IMR-90 (cell line): ENCODE data around the gene NKTR. TPM values are rescaled to one million over a fixed set of nuclear protein-coding genes. Genes with fewer than 3 reads are reported as not detected.

Source experiments
- ATAC-seq: fragments of 200-7000 bp; cut with Tn5 transposase; 2 replicates; pipeline ENCODE4 v1.9.1; 2020; ENCODE audit warnings: low read depth, mild to moderate bottlenecking, moderate library complexity
- BruUV-seq: library from RNA; stranded (reverse); fragments of 400-500 nt; replicated peaks from 2 replicates; lab custom pipeline; 2021; lab: Mats Ljungman, UMichigan
- CTCF ChIA-PET: fragments of 300-600 bp; formaldehyde crosslinking; extraction: SDS; loops from one replicate; lab custom pipeline; 2021; ENCODE audit warnings: antibody characterized with exemption; lab: Yijun Ruan, JAX
- POLR2A ChIA-PET: fragments of 300-600 bp; sonication (Branson Sonifier 250); formaldehyde crosslinking; loops from one replicate; lab custom pipeline; 2022; ENCODE audit warnings: antibody characterized with exemption; ENCODE audit not compliant: unreplicated experiment; lab: Charles Lee
- DNase-seq: peaks from one replicate; pipeline ENCODE4 v3.0.0; 2013
- H2AFZ ChIP-seq: replicated peaks from 2 replicates; pipeline ENCODE3; 2013; ENCODE audit warnings: low read length, mild to moderate bottlenecking; ENCODE audit not compliant: poor library complexity
- H2AK5ac ChIP-seq: 2 replicates; pipeline ENCODE4 v1.6.1; 2013; ENCODE audit warnings: low read depth, low read length, inconsistent platforms
- H2AK9ac ChIP-seq: replicated peaks from 2 replicates; pipeline ENCODE3; 2013; ENCODE audit warnings: mild to moderate bottlenecking, low read depth, low read length, moderate library complexity; ENCODE audit not compliant: poor library complexity
- H2BK120ac ChIP-seq: 2 replicates; pipeline ENCODE4 v1.6.1; 2013; ENCODE audit warnings: low read depth, low read length, inconsistent platforms
- H2BK15ac ChIP-seq: 3 replicates; pipeline ENCODE4 v1.6.1; 2013; ENCODE audit warnings: low read depth, low read length, inconsistent platforms
- H2BK20ac ChIP-seq: 2 replicates; pipeline ENCODE4 v1.6.1; 2013; ENCODE audit warnings: low read depth, mild to moderate bottlenecking, inconsistent platforms, low read length, moderate library complexity
- H2BK5ac ChIP-seq: 2 replicates; pipeline ENCODE4 v1.6.1; 2013; ENCODE audit warnings: mild to moderate bottlenecking, low read depth, low read length, inconsistent platforms; ENCODE audit not compliant: poor library complexity, severe bottlenecking
- H3K14ac ChIP-seq: replicated peaks from 2 replicates; pipeline ENCODE4 v1.6.1; 2013; ENCODE audit warnings: low read depth, low read length, inconsistent platforms
- H3K18ac ChIP-seq: 2 replicates; pipeline ENCODE4 v1.6.1; 2013; ENCODE audit warnings: low read depth, low read length, control low read depth
- H3K23ac ChIP-seq: 2 replicates; pipeline ENCODE4 v1.6.1; 2013; ENCODE audit warnings: low read depth, low read length, inconsistent platforms
- H3K27ac ChIP-seq: 2 replicates; pipeline ENCODE4 v1.5.1; 2013; ENCODE audit warnings: mild to moderate bottlenecking, control low read depth, low read length; ENCODE audit not compliant: insufficient read depth
- H3K27me3 ChIP-seq: 2 replicates; pipeline ENCODE4 v1.6.1; 2013; ENCODE audit warnings: low read length; ENCODE audit not compliant: control insufficient read depth, insufficient read depth
- H3K36me3 ChIP-seq: 2 replicates; pipeline ENCODE4 v1.6.1; 2013; ENCODE audit warnings: low read length, mixed read lengths; ENCODE audit not compliant: control insufficient read depth, insufficient read depth
- H3K4ac ChIP-seq: 2 replicates; pipeline ENCODE4 v1.6.1; 2013; ENCODE audit warnings: low read depth, low read length, inconsistent platforms
- H3K4me1 ChIP-seq: 2 replicates; pipeline ENCODE4 v1.6.1; 2013; ENCODE audit warnings: low read length, mixed read lengths; ENCODE audit not compliant: control insufficient read depth, insufficient read depth
- H3K4me2 ChIP-seq: 2 replicates; pipeline ENCODE4 v1.6.1; 2013; ENCODE audit warnings: low read depth, mild to moderate bottlenecking, control low read depth, low read length, moderate library complexity
- H3K4me3 ChIP-seq: 2 replicates; pipeline ENCODE4 v1.5.1; 2013; ENCODE audit warnings: low read depth, mild to moderate bottlenecking, control low read depth, low read length, moderate library complexity; ENCODE audit not compliant: insufficient read depth
- H3K56ac ChIP-seq: 2 replicates; pipeline ENCODE4 v1.6.1; 2013; ENCODE audit warnings: low read length, inconsistent platforms; ENCODE audit not compliant: insufficient read depth; ENCODE audit errors: extremely low read depth
- H3K79me1 ChIP-seq, 2 experiments: 2 replicates each; pipeline ENCODE4 v1.6.1; 2013; ENCODE audit warnings: low read length in 2 of 2, inconsistent platforms in 1 of 2, low read depth in 1 of 2
- H3K9ac ChIP-seq: 2 replicates; pipeline ENCODE4 v1.6.1; 2013; ENCODE audit warnings: low read depth, low read length, control low read depth
- H3K9me1 ChIP-seq: 2 replicates; pipeline ENCODE4 v1.6.1; 2013; ENCODE audit warnings: low read length, inconsistent platforms; ENCODE audit not compliant: insufficient read depth
- H3K9me3 ChIP-seq: 2 replicates; pipeline ENCODE4 v1.6.1; 2013; ENCODE audit warnings: low read length; ENCODE audit not compliant: control insufficient read depth, insufficient read depth
- H4K20me1 ChIP-seq: 2 replicates; pipeline ENCODE4 v1.6.1; 2013; ENCODE audit warnings: low read length, inconsistent platforms; ENCODE audit not compliant: insufficient read depth
- H4K5ac ChIP-seq: 2 replicates; pipeline ENCODE4 v1.6.1; 2013; ENCODE audit warnings: mild to moderate bottlenecking, low read depth, low read length, control low read depth
- H4K8ac ChIP-seq, 2 experiments: 2 replicates each; pipeline ENCODE4 v1.6.1; 2013; ENCODE audit warnings: low read depth in 2 of 2, low read length in 2 of 2, control low read depth in 1 of 2, inconsistent platforms in 1 of 2
- H4K91ac ChIP-seq: 2 replicates; pipeline ENCODE4 v1.6.1; 2013; ENCODE audit warnings: low read depth, low read length, inconsistent platforms; ENCODE audit not compliant: insufficient read depth
- MXI1 ChIP-seq: IDR thresholded peaks from 2 replicates; pipeline ENCODE4 v1.6.1; 2012; ENCODE audit warnings: low read depth, mild to moderate bottlenecking, low read length, moderate library complexity, borderline replicate concordance
- WGBS, 2 experiments: methylation state at CpG; one replicate each; pipeline versions ENCODE4 v1.1.5 to v1.1.7; 2013; ENCODE audit warnings: missing lambda C conversion rate in 2 of 2; ENCODE audit not compliant: insufficient read length in 1 of 2; ENCODE audit errors: extremely low coverage in 2 of 2; 5-methylcytosine and 5-hydroxymethylcytosine counted together
- dilution Hi-C: fragments of 300-500 bp; cut with HindIII; formaldehyde crosslinking; loops from one replicate; pipeline ENCODE4 v1.14.3; 2018; ENCODE audit warnings: low sequenced_read_pairs; ENCODE audit not compliant: unreplicated experiment
- in situ Hi-C: fragments of 300-500 bp; cut with MboI; formaldehyde crosslinking; loops from 3 replicates; pipeline ENCODE4 v1.14.3; 2019; ENCODE audit warnings: low sequenced_read_pairs, inconsistent platforms, mixed read lengths
- intact Hi-C: fragments of 100-400 bp; cut with micrococcal nuclease; formaldehyde crosslinking; loops from 2 replicates; pipeline ENCODE4 v1.10.0; 2022
- polyA plus RNA-seq, 3 experiments: library from polyadenylated mRNA; depleted of rRNA; stranded (reverse); fragments of >200 nt; gene quantifications; 2 replicates each; pipeline ENCODE4 v1.2.3, GENCODE V29; 2012; ENCODE audit warnings: low replicate concordance in 1 of 3
- total RNA-seq: library from RNA; depleted of rRNA; stranded (reverse); fragments of >200 nt; gene quantifications from 2 replicates; pipeline ENCODE4 v1.2.3, GENCODE V29; 2012
- TF ChIP-seq, protein P1 (sequence below): conservative IDR thresholded peaks from 2 replicates; pipeline ENCODE4 v1.5.1; 2012; ENCODE audit warnings: mild to moderate bottlenecking, low read depth, low read length, improper control_type of control experiment

Gene NKTR
- total and polyA plus RNA-seq, 2 of the 4 experiments (the other 2 are of a cell fraction), result 24.0 to 30.7 TPM

DNA sequence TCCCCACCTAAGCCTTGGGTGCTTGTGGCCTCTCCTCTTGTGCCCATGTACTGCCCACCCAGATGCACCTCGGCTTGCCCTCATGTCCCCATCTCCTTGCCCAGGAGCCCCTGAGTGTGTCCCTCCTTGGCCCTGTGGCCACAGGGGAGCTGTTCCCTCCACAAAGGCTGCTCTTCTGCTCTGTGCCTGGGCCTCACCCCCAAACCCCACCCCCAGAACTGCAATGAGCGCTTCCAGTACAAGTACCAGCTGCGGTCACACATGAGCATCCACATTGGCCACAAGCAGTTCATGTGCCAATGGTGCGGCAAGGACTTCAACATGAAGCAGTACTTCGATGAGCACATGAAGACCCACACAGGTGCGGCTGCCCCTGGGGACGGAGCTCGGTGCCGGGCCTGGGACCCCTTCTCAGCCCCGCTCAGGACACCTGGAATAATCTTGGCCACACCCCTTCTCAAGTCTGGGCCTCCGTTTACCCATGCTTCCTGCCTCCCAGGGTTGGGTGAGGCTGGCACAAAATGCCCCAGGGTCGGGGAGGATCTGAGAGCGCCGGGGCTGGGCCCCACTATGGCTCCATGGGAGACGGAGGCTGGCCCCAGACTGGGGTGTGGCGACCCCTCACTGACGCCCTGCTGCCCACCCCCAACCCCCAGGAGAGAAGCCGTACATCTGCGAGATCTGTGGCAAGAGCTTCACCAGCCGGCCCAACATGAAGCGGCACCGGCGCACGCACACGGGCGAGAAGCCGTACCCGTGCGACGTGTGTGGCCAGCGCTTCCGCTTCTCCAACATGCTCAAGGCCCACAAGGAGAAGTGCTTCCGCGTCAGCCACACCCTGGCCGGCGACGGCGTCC, 63.3 kb downstream of the NKTR start (continued):
- no peak for TF ChIP-seq MXI1

DNA sequence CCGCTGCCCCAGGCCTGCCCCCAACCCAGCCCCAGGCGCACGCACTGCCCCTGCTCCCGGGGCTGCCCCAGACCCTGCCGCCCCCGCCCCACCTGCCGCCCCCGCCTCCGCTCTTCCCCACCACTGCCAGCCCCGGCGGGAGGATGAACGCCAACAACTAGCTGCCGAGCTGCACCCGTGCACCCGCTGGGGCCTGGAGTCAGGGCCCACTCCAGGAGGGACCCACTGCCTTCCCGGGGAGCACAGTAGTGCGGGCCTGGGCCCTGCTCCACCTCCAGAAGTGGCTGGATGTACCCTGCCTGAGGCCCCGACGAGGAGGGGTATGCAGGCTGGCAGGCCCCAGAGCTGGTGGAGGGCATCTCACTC, 63.9 kb downstream of the NKTR start:
- ChIA-PET CTCF (no interaction called here), POLR2A (no interaction called here)
- H3K9ac ChIP-seq, result no peak overlapping the region
- 0 out of 2 replicates have a peak, but pooled peaks cover under 1% of the 10 kb centered on the region for H3K27me3 ChIP-seq
- H3K79me1 ChIP-seq, result peaks cover 0 to 17% of the 10 kb centered on the region in 2 experiments; a peak in 2 of 4 replicates
- H4K8ac ChIP-seq, result no peak overlapping the region
- intact Hi-C loops, result no loop called here
- no peak overlapping the region for H3K23ac ChIP-seq
- no peak overlapping the region for H2AK5ac ChIP-seq
- H3K4me2 ChIP-seq, result no peak overlapping the region
- no peak for ATAC-seq
- H4K5ac ChIP-seq, result no peak overlapping the region
- no peak overlapping the region for H2AFZ ChIP-seq
- no peak overlapping the region for H3K4ac ChIP-seq
- H3K4me1 ChIP-seq, result peaks cover 6% of the 10 kb centered on the region; the same call in 1 of the 2 replicates
- H3K27ac ChIP-seq, result no peak overlapping the region
- H3K9me1 ChIP-seq, result peaks cover 14% of the 10 kb centered on the region
- no peaks in the 10 kb centered on the region; the same call in 1 of the 2 replicates for H3K9me3 ChIP-seq
- H2BK15ac ChIP-seq, result no peak overlapping the region
- WGBS, 2 experiments, result 80% methylated on average over 9 of the region's 19 CpGs; no CpG with 5 or more reads in 1 of the 2 experiments
- DNase-seq, result no peak
- no peak overlapping the region for H3K4me3 ChIP-seq
- in situ Hi-C loops, result no loop called here
- H4K91ac ChIP-seq, result no peak overlapping the region
- no peak overlapping the region for H2BK20ac ChIP-seq
- H3K14ac ChIP-seq, result no peak overlapping the region
- H4K20me1 ChIP-seq, result peaks cover 17% of the 10 kb centered on the region
- H2BK120ac ChIP-seq, result no peak overlapping the region
- TF ChIP-seq, protein P1, sequence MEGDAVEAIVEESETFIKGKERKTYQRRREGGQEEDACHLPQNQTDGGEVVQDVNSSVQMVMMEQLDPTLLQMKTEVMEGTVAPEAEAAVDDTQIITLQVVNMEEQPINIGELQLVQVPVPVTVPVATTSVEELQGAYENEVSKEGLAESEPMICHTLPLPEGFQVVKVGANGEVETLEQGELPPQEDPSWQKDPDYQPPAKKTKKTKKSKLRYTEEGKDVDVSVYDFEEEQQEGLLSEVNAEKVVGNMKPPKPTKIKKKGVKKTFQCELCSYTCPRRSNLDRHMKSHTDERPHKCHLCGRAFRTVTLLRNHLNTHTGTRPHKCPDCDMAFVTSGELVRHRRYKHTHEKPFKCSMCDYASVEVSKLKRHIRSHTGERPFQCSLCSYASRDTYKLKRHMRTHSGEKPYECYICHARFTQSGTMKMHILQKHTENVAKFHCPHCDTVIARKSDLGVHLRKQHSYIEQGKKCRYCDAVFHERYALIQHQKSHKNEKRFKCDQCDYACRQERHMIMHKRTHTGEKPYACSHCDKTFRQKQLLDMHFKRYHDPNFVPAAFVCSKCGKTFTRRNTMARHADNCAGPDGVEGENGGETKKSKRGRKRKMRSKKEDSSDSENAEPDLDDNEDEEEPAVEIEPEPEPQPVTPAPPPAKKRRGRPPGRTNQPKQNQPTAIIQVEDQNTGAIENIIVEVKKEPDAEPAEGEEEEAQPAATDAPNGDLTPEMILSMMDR, result no peak
- H2BK5ac ChIP-seq, result no peak overlapping the region
- no peak overlapping the region for H2AK9ac ChIP-seq
- no TSS peak for BruUV-seq
- dilution Hi-C loops, result no loop called here
- peaks cover 14% of the 10 kb centered on the region; the same call in 1 of the 2 replicates for H3K36me3 ChIP-seq
- H3K56ac ChIP-seq, result no peak overlapping the region
- H3K18ac ChIP-seq, result no peak overlapping the region
